Measurements from ENCODE around the gene CCDC141. TPM values are rescaled to one million over a fixed set of nuclear protein-coding genes. Genes with fewer than 3 reads are reported as not detected.
A peak's percentile ranks its signal among the peaks of the same experiment; 100 is the strongest.

Gene CCDC141
- total and polyA plus RNA-seq, 8 donors: 0.66 to 11.3 (median 5.4) TPM

- DNase-seq (no peak), FAIRE-seq (no peak), ATAC-seq (no peak)
- no peak overlapping the region for H3K27ac ChIP-seq
- no peaks in the 10 kb centered on the region for H3K36me3 ChIP-seq
- H3K9me3 ChIP-seq: no peaks in the 10 kb centered on the region
- no peak overlapping the region for H3K4me3 ChIP-seq
- H3K4me1 ChIP-seq: peaks cover 0 to 4% (median 0%) of the 10 kb centered on the region in 3 donors
- 72 to 82% methylated on average over 7 of the region's 7 CpGs for WGBS, 2 donors
- no peak for TF ChIP-seq CTCF (IDR thresholded peaks at IDR 0.05)
- intact Hi-C loops (cut with DNase I): no loop called here
- H3K27me3 ChIP-seq: no peaks in the 10 kb centered on the region
Measured at GRCh38 chr2:178927173-178927572, 122.8 kb downstream of the CCDC141 start.

DNA sequence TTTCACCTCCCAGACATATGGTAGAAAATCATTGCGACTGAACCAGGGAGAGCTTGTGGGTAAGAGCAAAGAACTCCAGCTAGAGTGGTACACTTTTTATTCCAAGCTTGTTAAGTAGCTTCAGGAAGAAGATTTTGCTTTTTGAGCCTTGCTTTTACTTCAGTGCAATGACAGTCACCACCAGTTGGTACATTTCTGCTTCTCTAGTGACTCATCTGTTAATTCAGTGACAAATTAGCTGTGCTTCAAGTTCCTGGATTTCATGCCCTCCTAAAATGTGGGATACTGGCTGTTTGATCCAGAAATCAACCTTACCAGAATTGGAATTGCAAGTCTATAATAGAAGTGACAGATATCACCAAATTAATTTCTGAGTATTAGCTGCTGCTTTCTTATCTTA, 125.1 kb downstream of the CCDC141 start:
- Histone ChIP-seq H3K27ac (no peak overlapping the region), H3K4me1 (peaks cover 0 to 4% (median 0%) of the 10 kb centered on the region in 3 donors), H3K36me3 (no peaks in the 10 kb centered on the region), H3K27me3 (no peaks in the 10 kb centered on the region), H3K9me3 (no peaks in the 10 kb centered on the region), H3K4me3 (no peak overlapping the region)
- no peak for FAIRE-seq
- no peak for DNase-seq
- intact Hi-C loops (cut with DNase I): no loop called here
- 87% methylated on average over 1 of the region's 1 CpG for WGBS, 2 donors
- TF ChIP-seq CTCF (IDR thresholded peaks at IDR 0.05): no peak
- peak in 1 of 4 donors; percentile 35 for ATAC-seq

- TF ChIP-seq CTCF (IDR thresholded peaks at IDR 0.05): no peak
- Histone ChIP-seq H3K4me3 (no peak overlapping the region), H3K4me1 (peaks cover 0 to 4% (median 0%) of the 10 kb centered on the region in 3 donors), H3K9me3 (no peaks in the 10 kb centered on the region), H3K36me3 (no peaks in the 10 kb centered on the region), H3K27me3 (no peaks in the 10 kb centered on the region), H3K27ac (no peak overlapping the region)
- 96 to 98% methylated on average over 8 of the region's 8 CpGs for WGBS, 2 donors
- FAIRE-seq (no peak), ATAC-seq (no peak), DNase-seq (no peak)
- intact Hi-C loops (cut with DNase I): no loop called here
Measured at GRCh38 chr2:178923546-178923945, 126.4 kb downstream of the CCDC141 start.

GRCh38 chr2:178920916-178921513, 128.9 kb downstream of the CCDC141 start:
- Histone ChIP-seq H3K4me1 (peaks cover 0 to 4% (median 0%) of the 10 kb centered on the region in 3 donors), H3K36me3 (no peaks in the 10 kb centered on the region), H3K27me3 (no peaks in the 10 kb centered on the region), H3K4me3 (no peak overlapping the region), H3K9me3 (no peaks in the 10 kb centered on the region), H3K27ac (no peak overlapping the region)
- TF ChIP-seq CTCF (IDR thresholded peaks at IDR 0.05): no peak
- WGBS, 2 donors: 81 to 90% methylated on average over 3 of the region's 3 CpGs
- ATAC-seq (no peak), DNase-seq (no peak), FAIRE-seq (no peak)
- intact Hi-C loops (cut with DNase I): no loop called here

DNA sequence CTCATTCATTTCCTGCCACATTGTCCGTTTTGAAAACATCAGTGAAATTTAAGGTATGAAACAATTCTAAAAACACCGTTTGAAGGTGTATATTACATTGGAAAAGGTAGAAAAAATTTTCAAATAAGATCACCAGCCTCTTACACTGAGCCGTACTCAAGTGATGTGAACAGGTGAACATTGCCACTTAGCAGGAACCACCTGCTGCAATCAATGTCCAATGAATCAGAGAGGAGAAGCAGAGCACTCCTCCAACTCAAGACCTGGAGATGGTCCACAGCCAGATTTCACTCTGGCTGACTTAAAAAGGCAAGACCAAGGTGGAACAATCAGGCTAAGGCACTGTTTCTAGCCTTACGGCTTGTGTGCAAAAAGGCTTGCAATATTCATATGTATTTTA, 132.4 kb downstream of the CCDC141 start:
- H3K4me3 ChIP-seq: no peak overlapping the region
- no peak for DNase-seq
- no peaks in the 10 kb centered on the region for H3K27me3 ChIP-seq
- FAIRE-seq: no peak
- no peaks in the 10 kb centered on the region for H3K36me3 ChIP-seq
- no peaks in the 10 kb centered on the region for H3K9me3 ChIP-seq
- 78 to 83% methylated on average over 4 of the region's 4 CpGs for WGBS, 2 donors
- H3K27ac ChIP-seq: no peak overlapping the region
- TF ChIP-seq CTCF (IDR thresholded peaks at IDR 0.05): no peak
- ATAC-seq: no peak
- intact Hi-C loops (cut with DNase I): loop anchor here in 1 of 3 donors (5.0 kb wide), 1 partner anchor 120 kb away; no protein-coding TSS in a partner anchor
- H3K4me1 ChIP-seq: peaks cover 0 to 4% (median 0%) of the 10 kb centered on the region in 3 donors
